Cardiac muscle cell (in vitro differentiated cells and primary cell): ENCODE results near the gene ANKRD11. TPM values are rescaled to one million over a fixed set of nuclear protein-coding genes. Genes with fewer than 3 reads are reported as not detected.

Source experiments
- DNase-seq, 2 donors: peaks; one replicate each; pipeline versions ENCODE4 v3.0.0 to v3.0.0-alpha.2; 2010 to 2017; ENCODE audit warnings: low read depth in 1 of 2, low spot score in 1 of 2
- H3K27ac ChIP-seq: fragments of 200-600 bp; sonication (generic); 2 replicates; pipeline ENCODE4 v1.5.1; 2016
- H3K27me3 ChIP-seq: fragments of 200-600 bp; sonication (generic); 2 replicates; pipeline ENCODE4 v1.6.0; 2016; ENCODE audit warnings: control low read depth
- H3K36me3 ChIP-seq: fragments of 200-600 bp; sonication (generic); 2 replicates; pipeline ENCODE4 v1.5.1; 2016; ENCODE audit warnings: control low read depth
- H3K4me1 ChIP-seq: fragments of 200-600 bp; sonication (generic); 2 replicates; pipeline ENCODE4 v1.8.1; 2017; ENCODE audit warnings: low read depth, mild to moderate bottlenecking, mixed run types
- H3K4me3 ChIP-seq: fragments of 200-600 bp; sonication (generic); 2 replicates; pipeline ENCODE4 v1.5.1; 2016; ENCODE audit warnings: mild to moderate bottlenecking
- H3K9me3 ChIP-seq: fragments of 200-600 bp; sonication (generic); 2 replicates; pipeline ENCODE4 v1.5.1; 2017; ENCODE audit warnings: low read depth, mild to moderate bottlenecking, control low read depth
- polyA plus RNA-seq: library from polyadenylated mRNA; unstranded; fragments of >200 nt; fragmentation: Nextera tagmentation; extraction: Ambion mirVana; gene quantifications from 2 replicates; pipeline ENCODE4 v1.2.1, GENCODE V29; 2016
- total RNA-seq: library from RNA; depleted of rRNA; stranded (reverse); fragments of >200 nt; gene quantifications from 2 replicates; pipeline ENCODE4 v1.2.3, GENCODE V29; 2016
- TF ChIP-seq, protein P1 (sequence below): IDR thresholded peaks from 2 replicates; pipeline ENCODE4 v1.5.1; 2012; ENCODE audit warnings: low read depth, mild to moderate bottlenecking, low read length

Gene ANKRD11
- total and polyA plus RNA-seq, 2 experiments from 2014 or later, result 111 to 131 TPM

DNA sequence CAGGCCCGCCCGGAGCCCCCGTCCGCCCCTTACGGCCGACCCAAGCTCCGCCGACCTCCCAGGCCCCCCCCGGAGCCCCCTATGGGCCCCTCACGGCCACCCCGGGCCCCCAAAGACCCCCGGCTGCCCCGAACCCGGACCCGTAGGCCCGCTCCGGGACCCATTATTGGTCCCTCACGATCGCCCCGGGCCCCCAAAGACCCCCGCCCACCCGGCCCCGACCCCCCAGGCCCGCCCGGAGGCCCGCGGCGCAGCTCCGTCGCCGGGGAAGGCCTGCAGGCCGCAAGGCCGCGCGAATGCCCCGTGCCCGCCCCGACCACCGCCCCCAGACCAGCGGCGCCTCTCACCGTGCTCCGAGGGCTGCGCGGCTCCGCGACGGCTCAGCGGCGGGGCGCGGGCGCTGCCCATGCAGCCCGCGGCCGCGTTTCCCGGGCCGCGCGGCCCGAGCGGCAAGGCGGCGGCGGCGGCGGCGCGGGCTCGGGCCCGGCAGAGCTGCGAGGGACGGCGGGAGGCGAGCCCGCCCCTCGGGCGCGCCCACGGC lies 393 bp downstream of the ANKRD11 start:
- Histone ChIP-seq H3K4me3 (peak overlapping the region; percentile 96), H3K27me3 (no peaks in the 10 kb centered on the region), H3K9me3 (no peaks in the 10 kb centered on the region), H3K36me3 (no peaks in the 10 kb centered on the region), H3K4me1 (peaks cover 27% of the 10 kb centered on the region), H3K27ac (peak overlapping the region; percentile 99)
- no peak for DNase-seq
- TF ChIP-seq, protein P1, sequence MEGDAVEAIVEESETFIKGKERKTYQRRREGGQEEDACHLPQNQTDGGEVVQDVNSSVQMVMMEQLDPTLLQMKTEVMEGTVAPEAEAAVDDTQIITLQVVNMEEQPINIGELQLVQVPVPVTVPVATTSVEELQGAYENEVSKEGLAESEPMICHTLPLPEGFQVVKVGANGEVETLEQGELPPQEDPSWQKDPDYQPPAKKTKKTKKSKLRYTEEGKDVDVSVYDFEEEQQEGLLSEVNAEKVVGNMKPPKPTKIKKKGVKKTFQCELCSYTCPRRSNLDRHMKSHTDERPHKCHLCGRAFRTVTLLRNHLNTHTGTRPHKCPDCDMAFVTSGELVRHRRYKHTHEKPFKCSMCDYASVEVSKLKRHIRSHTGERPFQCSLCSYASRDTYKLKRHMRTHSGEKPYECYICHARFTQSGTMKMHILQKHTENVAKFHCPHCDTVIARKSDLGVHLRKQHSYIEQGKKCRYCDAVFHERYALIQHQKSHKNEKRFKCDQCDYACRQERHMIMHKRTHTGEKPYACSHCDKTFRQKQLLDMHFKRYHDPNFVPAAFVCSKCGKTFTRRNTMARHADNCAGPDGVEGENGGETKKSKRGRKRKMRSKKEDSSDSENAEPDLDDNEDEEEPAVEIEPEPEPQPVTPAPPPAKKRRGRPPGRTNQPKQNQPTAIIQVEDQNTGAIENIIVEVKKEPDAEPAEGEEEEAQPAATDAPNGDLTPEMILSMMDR, result no peak

GRCh38 chr16:89489040-89489897 lies 1.1 kb downstream of the ANKRD11 start:
- Histone ChIP-seq H3K4me3 (peak overlapping the region; percentile 96), H3K27me3 (no peaks in the 10 kb centered on the region), H3K36me3 (no peaks in the 10 kb centered on the region), H3K4me1 (peaks cover 33% of the 10 kb centered on the region), H3K9me3 (no peaks in the 10 kb centered on the region), H3K27ac (peak overlapping the region; percentile 99)
- TF ChIP-seq, protein P1, result no peak
- DNase-seq, result peak; percentile 74 to 98

DNA sequence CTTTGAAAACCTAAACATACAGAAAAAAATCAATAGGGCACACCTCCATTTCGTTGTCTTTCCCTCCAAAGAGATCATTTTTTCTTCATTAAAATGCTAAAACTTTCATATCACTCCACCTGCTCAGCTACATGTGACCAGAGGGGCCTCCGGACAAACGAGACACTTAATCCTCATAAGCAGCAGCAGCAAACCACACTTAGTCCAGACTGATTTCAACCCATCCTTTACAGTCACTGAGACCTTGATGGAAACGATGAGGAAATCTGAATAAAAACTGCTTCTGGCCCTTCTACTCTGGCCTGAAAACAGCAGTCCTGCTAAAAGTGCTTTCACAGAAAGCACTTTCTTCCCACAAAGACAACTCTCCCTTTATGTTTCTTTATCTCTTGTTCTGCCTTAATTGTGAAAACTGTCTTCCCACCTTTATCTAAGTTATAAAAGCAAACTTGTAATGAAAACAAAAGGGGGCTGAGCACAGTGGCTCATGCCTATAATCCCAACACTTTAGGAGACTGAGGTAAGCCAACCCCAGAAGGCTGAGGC lies 4.6 kb downstream of the ANKRD11 start:
- TF ChIP-seq, protein P1, result no peak
- Histone ChIP-seq H3K4me1 (peaks cover 49% of the 10 kb centered on the region), H3K27me3 (no peaks in the 10 kb centered on the region), H3K36me3 (no peaks in the 10 kb centered on the region), H3K4me3 (no peak overlapping the region), H3K27ac (no peak overlapping the region), H3K9me3 (no peaks in the 10 kb centered on the region)
- no peak for DNase-seq

GRCh38 chr16:89484923-89485679 lies 5.3 kb downstream of the ANKRD11 start:
- H3K4me3 ChIP-seq, result no peak overlapping the region
- H3K4me1 ChIP-seq, result peaks cover 49% of the 10 kb centered on the region
- H3K9me3 ChIP-seq, result no peaks in the 10 kb centered on the region
- H3K27me3 ChIP-seq, result no peaks in the 10 kb centered on the region
- no peak overlapping the region for H3K27ac ChIP-seq
- TF ChIP-seq, protein P1, result no peak
- H3K36me3 ChIP-seq, result no peaks in the 10 kb centered on the region
- no peak for DNase-seq

GRCh38 chr16:89484041-89484501 lies 6.3 kb downstream of the ANKRD11 start:
- DNase-seq, result peak in 1 of 2 donors; percentile 34
- Histone ChIP-seq H3K27ac (no peak overlapping the region), H3K36me3 (no peaks in the 10 kb centered on the region), H3K4me1 (peaks cover 49% of the 10 kb centered on the region), H3K27me3 (no peaks in the 10 kb centered on the region), H3K4me3 (no peak overlapping the region), H3K9me3 (no peaks in the 10 kb centered on the region)
- TF ChIP-seq, protein P1, result no peak
